IMR-90 (cell line): ENCODE measurements around the gene UBL4B. TPM values are rescaled to one million over a fixed set of nuclear protein-coding genes. Genes with fewer than 3 reads are reported as not detected.

Experiments
- ATAC-seq: fragments of 200-7000 bp; cut with Tn5 transposase; 2 replicates; pipeline ENCODE4 v1.9.1; 2020; ENCODE audit warnings: low read depth, mild to moderate bottlenecking, moderate library complexity
- BruUV-seq: library from RNA; stranded (reverse); fragments of 400-500 nt; replicated peaks from 2 replicates; lab custom pipeline; 2021; lab: Mats Ljungman, UMichigan
- CTCF ChIA-PET: fragments of 300-600 bp; formaldehyde crosslinking; extraction: SDS; loops from one replicate; lab custom pipeline; 2021; ENCODE audit warnings: antibody characterized with exemption; lab: Yijun Ruan, JAX
- POLR2A ChIA-PET: fragments of 300-600 bp; sonication (Branson Sonifier 250); formaldehyde crosslinking; loops from one replicate; lab custom pipeline; 2022; ENCODE audit warnings: antibody characterized with exemption; ENCODE audit not compliant: unreplicated experiment; lab: Charles Lee
- DNase-seq: peaks from one replicate; pipeline ENCODE4 v3.0.0; 2013
- H2AFZ ChIP-seq: replicated peaks from 2 replicates; pipeline ENCODE3; 2013; ENCODE audit warnings: low read length, mild to moderate bottlenecking; ENCODE audit not compliant: poor library complexity
- H2AK5ac ChIP-seq: 2 replicates; pipeline ENCODE4 v1.6.1; 2013; ENCODE audit warnings: low read depth, low read length, inconsistent platforms
- H2AK9ac ChIP-seq: replicated peaks from 2 replicates; pipeline ENCODE3; 2013; ENCODE audit warnings: mild to moderate bottlenecking, low read depth, low read length, moderate library complexity; ENCODE audit not compliant: poor library complexity
- H2BK120ac ChIP-seq: 2 replicates; pipeline ENCODE4 v1.6.1; 2013; ENCODE audit warnings: low read depth, low read length, inconsistent platforms
- H2BK15ac ChIP-seq: 3 replicates; pipeline ENCODE4 v1.6.1; 2013; ENCODE audit warnings: low read depth, low read length, inconsistent platforms
- H2BK20ac ChIP-seq: 2 replicates; pipeline ENCODE4 v1.6.1; 2013; ENCODE audit warnings: low read depth, mild to moderate bottlenecking, inconsistent platforms, low read length, moderate library complexity
- H2BK5ac ChIP-seq: 2 replicates; pipeline ENCODE4 v1.6.1; 2013; ENCODE audit warnings: mild to moderate bottlenecking, low read depth, low read length, inconsistent platforms; ENCODE audit not compliant: poor library complexity, severe bottlenecking
- H3K14ac ChIP-seq: replicated peaks from 2 replicates; pipeline ENCODE4 v1.6.1; 2013; ENCODE audit warnings: low read depth, low read length, inconsistent platforms
- H3K18ac ChIP-seq: 2 replicates; pipeline ENCODE4 v1.6.1; 2013; ENCODE audit warnings: low read depth, low read length, control low read depth
- H3K23ac ChIP-seq: 2 replicates; pipeline ENCODE4 v1.6.1; 2013; ENCODE audit warnings: low read depth, low read length, inconsistent platforms
- H3K27ac ChIP-seq: 2 replicates; pipeline ENCODE4 v1.5.1; 2013; ENCODE audit warnings: mild to moderate bottlenecking, control low read depth, low read length; ENCODE audit not compliant: insufficient read depth
- H3K27me3 ChIP-seq: 2 replicates; pipeline ENCODE4 v1.6.1; 2013; ENCODE audit warnings: low read length; ENCODE audit not compliant: control insufficient read depth, insufficient read depth
- H3K36me3 ChIP-seq: 2 replicates; pipeline ENCODE4 v1.6.1; 2013; ENCODE audit warnings: low read length, mixed read lengths; ENCODE audit not compliant: control insufficient read depth, insufficient read depth
- H3K4ac ChIP-seq: 2 replicates; pipeline ENCODE4 v1.6.1; 2013; ENCODE audit warnings: low read depth, low read length, inconsistent platforms
- H3K4me1 ChIP-seq: 2 replicates; pipeline ENCODE4 v1.6.1; 2013; ENCODE audit warnings: low read length, mixed read lengths; ENCODE audit not compliant: control insufficient read depth, insufficient read depth
- H3K4me2 ChIP-seq: 2 replicates; pipeline ENCODE4 v1.6.1; 2013; ENCODE audit warnings: low read depth, mild to moderate bottlenecking, control low read depth, low read length, moderate library complexity
- H3K4me3 ChIP-seq: 2 replicates; pipeline ENCODE4 v1.5.1; 2013; ENCODE audit warnings: low read depth, mild to moderate bottlenecking, control low read depth, low read length, moderate library complexity; ENCODE audit not compliant: insufficient read depth
- H3K56ac ChIP-seq: 2 replicates; pipeline ENCODE4 v1.6.1; 2013; ENCODE audit warnings: low read length, inconsistent platforms; ENCODE audit not compliant: insufficient read depth; ENCODE audit errors: extremely low read depth
- H3K79me1 ChIP-seq, 2 experiments: 2 replicates each; pipeline ENCODE4 v1.6.1; 2013; ENCODE audit warnings: low read length in 2 of 2, inconsistent platforms in 1 of 2, low read depth in 1 of 2
- H3K9ac ChIP-seq: 2 replicates; pipeline ENCODE4 v1.6.1; 2013; ENCODE audit warnings: low read depth, low read length, control low read depth
- H3K9me1 ChIP-seq: 2 replicates; pipeline ENCODE4 v1.6.1; 2013; ENCODE audit warnings: low read length, inconsistent platforms; ENCODE audit not compliant: insufficient read depth
- H3K9me3 ChIP-seq: 2 replicates; pipeline ENCODE4 v1.6.1; 2013; ENCODE audit warnings: low read length; ENCODE audit not compliant: control insufficient read depth, insufficient read depth
- H4K20me1 ChIP-seq: 2 replicates; pipeline ENCODE4 v1.6.1; 2013; ENCODE audit warnings: low read length, inconsistent platforms; ENCODE audit not compliant: insufficient read depth
- H4K5ac ChIP-seq: 2 replicates; pipeline ENCODE4 v1.6.1; 2013; ENCODE audit warnings: mild to moderate bottlenecking, low read depth, low read length, control low read depth
- H4K8ac ChIP-seq, 2 experiments: 2 replicates each; pipeline ENCODE4 v1.6.1; 2013; ENCODE audit warnings: low read depth in 2 of 2, low read length in 2 of 2, control low read depth in 1 of 2, inconsistent platforms in 1 of 2
- H4K91ac ChIP-seq: 2 replicates; pipeline ENCODE4 v1.6.1; 2013; ENCODE audit warnings: low read depth, low read length, inconsistent platforms; ENCODE audit not compliant: insufficient read depth
- CHD1 ChIP-seq: IDR thresholded peaks from 2 replicates; pipeline ENCODE4 v1.6.1; 2012; ENCODE audit warnings: low read depth, low read length, improper control_type of control experiment
- MAFK ChIP-seq: IDR thresholded peaks from 2 replicates; pipeline ENCODE4 v1.6.1; 2012; ENCODE audit warnings: low read depth, low read length, improper control_type of control experiment
- NFE2L2 ChIP-seq: fragments of 150-350 bp; IDR thresholded peaks from 2 replicates; pipeline ENCODE4 v1.6.1; 2016; ENCODE audit warnings: low read depth, mild to moderate bottlenecking, low read length
- POLR2A ChIP-seq: IDR thresholded peaks from 2 replicates; pipeline ENCODE4 v1.6.1; 2012; ENCODE audit warnings: mild to moderate bottlenecking, low read depth, low read length
- RAD21 ChIP-seq: IDR thresholded peaks from 2 replicates; pipeline ENCODE4 v1.6.1; 2012; ENCODE audit warnings: low read length, improper control_type of control experiment
- RCOR1 ChIP-seq: IDR thresholded peaks from 2 replicates; pipeline ENCODE4 v1.6.1; 2012; ENCODE audit warnings: mild to moderate bottlenecking, low read length, improper control_type of control experiment; ENCODE audit not compliant: insufficient replicate concordance
- RFX5 ChIP-seq: IDR thresholded peaks from 2 replicates; pipeline ENCODE4 v1.8.0; 2012; ENCODE audit warnings: low read depth, mild to moderate bottlenecking, low read length, moderate library complexity
- WGBS, 2 experiments: methylation state at CpG; one replicate each; pipeline versions ENCODE4 v1.1.5 to v1.1.7; 2013; ENCODE audit warnings: missing lambda C conversion rate in 2 of 2; ENCODE audit not compliant: insufficient read length in 1 of 2; ENCODE audit errors: extremely low coverage in 2 of 2; 5-methylcytosine and 5-hydroxymethylcytosine counted together
- dilution Hi-C: fragments of 300-500 bp; cut with HindIII; formaldehyde crosslinking; loops from one replicate; pipeline ENCODE4 v1.14.3; 2018; ENCODE audit warnings: low sequenced_read_pairs; ENCODE audit not compliant: unreplicated experiment
- in situ Hi-C: fragments of 300-500 bp; cut with MboI; formaldehyde crosslinking; loops from 3 replicates; pipeline ENCODE4 v1.14.3; 2019; ENCODE audit warnings: low sequenced_read_pairs, inconsistent platforms, mixed read lengths
- intact Hi-C: fragments of 100-400 bp; cut with micrococcal nuclease; formaldehyde crosslinking; loops from 2 replicates; pipeline ENCODE4 v1.10.0; 2022
- polyA plus RNA-seq, 3 experiments: library from polyadenylated mRNA; depleted of rRNA; stranded (reverse); fragments of >200 nt; gene quantifications; 2 replicates each; pipeline ENCODE4 v1.2.3, GENCODE V29; 2012; ENCODE audit warnings: low replicate concordance in 1 of 3
- total RNA-seq: library from RNA; depleted of rRNA; stranded (reverse); fragments of >200 nt; gene quantifications from 2 replicates; pipeline ENCODE4 v1.2.3, GENCODE V29; 2012
- TF ChIP-seq, protein P1 (sequence below): fragments of 150-350 bp; IDR thresholded peaks from 2 replicates; pipeline ENCODE4 v1.6.1; 2016; ENCODE audit warnings: low read depth, mild to moderate bottlenecking, low read length, moderate library complexity, borderline replicate concordance
- TF ChIP-seq, protein P2 (sequence below): fragments of 150-350 bp; IDR thresholded peaks from 2 replicates; pipeline ENCODE4 v1.6.1; 2017; ENCODE audit warnings: mild to moderate bottlenecking, antibody characterized with exemption, low read length, low read depth

UBL4B gene
- total and polyA plus RNA-seq, 2 of the 4 experiments (the other 2 are of a cell fraction): not detected

DNA sequence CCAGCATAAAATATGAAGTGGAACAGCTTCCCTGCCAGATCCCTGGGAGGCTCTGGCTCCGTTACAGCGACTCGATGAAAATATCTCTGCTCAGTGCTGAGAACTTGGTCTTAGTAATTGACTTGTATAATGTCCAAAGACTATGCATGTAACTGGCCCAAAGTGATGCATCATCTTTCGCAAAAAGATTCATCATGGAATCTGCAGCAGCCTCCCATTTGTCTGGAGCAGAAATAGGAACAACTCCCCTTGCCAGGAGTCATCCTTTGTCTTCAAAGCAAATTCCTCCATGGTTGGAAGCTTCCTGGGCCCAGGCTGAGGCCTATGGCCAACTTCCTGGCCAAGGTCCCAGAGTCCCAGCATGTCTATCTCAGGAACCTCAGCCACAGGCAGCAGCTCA lies 21.2 kb downstream of the UBL4B start:
- H3K27ac ChIP-seq: no peak overlapping the region
- H2BK15ac ChIP-seq: no peak overlapping the region
- ChIA-PET CTCF (no interaction called here), POLR2A (no interaction called here)
- WGBS, 2 experiments: no CpG with 5 or more reads among the region's 4 CpGs
- no TSS peak for BruUV-seq
- TF ChIP-seq, protein P1, sequence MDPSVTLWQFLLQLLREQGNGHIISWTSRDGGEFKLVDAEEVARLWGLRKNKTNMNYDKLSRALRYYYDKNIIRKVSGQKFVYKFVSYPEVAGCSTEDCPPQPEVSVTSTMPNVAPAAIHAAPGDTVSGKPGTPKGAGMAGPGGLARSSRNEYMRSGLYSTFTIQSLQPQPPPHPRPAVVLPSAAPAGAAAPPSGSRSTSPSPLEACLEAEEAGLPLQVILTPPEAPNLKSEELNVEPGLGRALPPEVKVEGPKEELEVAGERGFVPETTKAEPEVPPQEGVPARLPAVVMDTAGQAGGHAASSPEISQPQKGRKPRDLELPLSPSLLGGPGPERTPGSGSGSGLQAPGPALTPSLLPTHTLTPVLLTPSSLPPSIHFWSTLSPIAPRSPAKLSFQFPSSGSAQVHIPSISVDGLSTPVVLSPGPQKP: no peak
- no peak for TF ChIP-seq RFX5
- no peak for TF ChIP-seq RCOR1
- no peak for TF ChIP-seq RAD21
- no peak for TF ChIP-seq POLR2A
- TF ChIP-seq CHD1: no peak
- TF ChIP-seq MAFK: no peak
- no peak for TF ChIP-seq NFE2L2
- TF ChIP-seq, protein P2, sequence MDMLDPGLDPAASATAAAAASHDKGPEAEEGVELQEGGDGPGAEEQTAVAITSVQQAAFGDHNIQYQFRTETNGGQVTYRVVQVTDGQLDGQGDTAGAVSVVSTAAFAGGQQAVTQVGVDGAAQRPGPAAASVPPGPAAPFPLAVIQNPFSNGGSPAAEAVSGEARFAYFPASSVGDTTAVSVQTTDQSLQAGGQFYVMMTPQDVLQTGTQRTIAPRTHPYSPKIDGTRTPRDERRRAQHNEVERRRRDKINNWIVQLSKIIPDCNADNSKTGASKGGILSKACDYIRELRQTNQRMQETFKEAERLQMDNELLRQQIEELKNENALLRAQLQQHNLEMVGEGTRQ: no peak
- no peak overlapping the region for H3K4me3 ChIP-seq
- no peak overlapping the region for H2AK5ac ChIP-seq
- no peak overlapping the region for H2AK9ac ChIP-seq
- H3K9ac ChIP-seq: no peak overlapping the region
- no peak overlapping the region for H4K5ac ChIP-seq
- dilution Hi-C loops (no loop called here), in situ Hi-C loops (no loop called here), intact Hi-C loops (no loop called here)
- no peaks in the 10 kb centered on the region for H4K20me1 ChIP-seq
- no peak overlapping the region for H3K14ac ChIP-seq
- H3K9me1 ChIP-seq: no peaks in the 10 kb centered on the region
- no peak overlapping the region for H4K91ac ChIP-seq
- H3K18ac ChIP-seq: no peak overlapping the region
- no peak overlapping the region for H3K4ac ChIP-seq
- no peak overlapping the region for H4K8ac ChIP-seq
- no peak overlapping the region for H2BK20ac ChIP-seq
- H3K36me3 ChIP-seq: no peaks in the 10 kb centered on the region
- no peaks in the 10 kb centered on the region for H3K9me3 ChIP-seq
- no peak overlapping the region for H3K4me2 ChIP-seq
- no peak for DNase-seq
- peaks cover 72% of the 10 kb centered on the region for H3K27me3 ChIP-seq
- no peak overlapping the region for H2BK5ac ChIP-seq
- H3K79me1 ChIP-seq: no peaks in the 10 kb centered on the region
- H3K56ac ChIP-seq: no peak overlapping the region
- no peak overlapping the region for H3K23ac ChIP-seq
- H2BK120ac ChIP-seq: no peak overlapping the region
- ATAC-seq: no peak
- no peak overlapping the region for H2AFZ ChIP-seq
- H3K4me1 ChIP-seq: no peaks in the 10 kb centered on the region
